K562 (cell line): ENCODE data around the gene CD38.

ENCODE experiments used
- ADNP ChIP-seq: fragments of 200-800 bp; sonication (Bioruptor generic); IDR thresholded peaks from 2 replicates; pipeline ENCODE4 v1.6.1; 2016; ENCODE audit warnings: missing genetic modification characterization, missing compliant biosample characterization
- CHD2 ChIP-seq: IDR thresholded peaks from 2 replicates; pipeline ENCODE4 v1.6.1; 2011; ENCODE audit warnings: low read depth, low read length
- CXXC5 ChIP-seq: fragments of 250-450 bp; sonication (Bioruptor Pico); IDR thresholded peaks from 2 replicates; pipeline ENCODE4 v1.8.0; 2022; ENCODE audit warnings: inconsistent platforms, mild to moderate bottlenecking, moderate library complexity
- JUN ChIP-seq, 2 experiments: sonication (generic) in 1 of 2; formaldehyde crosslinking in 1 of 2; IDR thresholded peaks; 2 replicates each; pipeline versions ENCODE4 v1.6.1 to v1.8.0; 2012 to 2022; ENCODE audit warnings: borderline replicate concordance in 2 of 2, mild to moderate bottlenecking in 2 of 2, improper control_type of control experiment in 1 of 2, low read depth in 1 of 2, low read length in 1 of 2, missing genetic modification reagents in 1 of 2
- PTBP1 ChIP-seq: fragments of 200-400 bp; formaldehyde crosslinking; IDR thresholded peaks from 2 replicates; pipeline ENCODE4 v1.6.1; 2017; ENCODE audit warnings: low read depth, low read length
- RAD21 ChIP-seq, 2 experiments: fragments of 250-450 bp in 1 of 2; fragments of 450-650 bp in 1 of 2; sonication (Bioruptor Pico) in 1 of 2; formaldehyde crosslinking in 1 of 2; IDR thresholded peaks in 1 of 2; conservative IDR thresholded peaks in 1 of 2; 2 replicates each; pipeline versions ENCODE4 v1.4.0 to v1.8.0; 2020 to 2022; ENCODE audit warnings: mild to moderate bottlenecking in 2 of 2, moderate library complexity in 1 of 2
- RFX5 ChIP-seq: IDR thresholded peaks from 2 replicates; pipeline ENCODE4 v1.6.1; 2011; ENCODE audit warnings: low read depth, mild to moderate bottlenecking, improper control_type of control experiment, low read length
- SP1 ChIP-seq: sonication (generic); formaldehyde crosslinking; IDR thresholded peaks from 2 replicates; pipeline ENCODE4 v1.8.1; 2022; ENCODE audit warnings: mild to moderate bottlenecking, missing genetic modification reagents
- YY1 ChIP-seq, 3 experiments: IDR thresholded peaks; 2 replicates each; pipeline ENCODE4 v1.6.1; 2011; ENCODE audit warnings: low read length in 2 of 3, mild to moderate bottlenecking in 2 of 3, moderate library complexity in 2 of 3, borderline replicate concordance in 1 of 3, control low read depth in 1 of 3, low read depth in 1 of 3; ENCODE audit not compliant: insufficient read depth in 3 of 3, insufficient replicate concordance in 2 of 3, control insufficient read depth in 1 of 3, insufficient read length in 1 of 3; ENCODE audit errors: extremely low read depth in 1 of 3
- ZNF133 ChIP-seq: fragments of 250-450 bp; sonication (Bioruptor Pico); IDR thresholded peaks from 2 replicates; pipeline ENCODE4 v1.4.0; 2020; ENCODE audit warnings: mild to moderate bottlenecking

DNA sequence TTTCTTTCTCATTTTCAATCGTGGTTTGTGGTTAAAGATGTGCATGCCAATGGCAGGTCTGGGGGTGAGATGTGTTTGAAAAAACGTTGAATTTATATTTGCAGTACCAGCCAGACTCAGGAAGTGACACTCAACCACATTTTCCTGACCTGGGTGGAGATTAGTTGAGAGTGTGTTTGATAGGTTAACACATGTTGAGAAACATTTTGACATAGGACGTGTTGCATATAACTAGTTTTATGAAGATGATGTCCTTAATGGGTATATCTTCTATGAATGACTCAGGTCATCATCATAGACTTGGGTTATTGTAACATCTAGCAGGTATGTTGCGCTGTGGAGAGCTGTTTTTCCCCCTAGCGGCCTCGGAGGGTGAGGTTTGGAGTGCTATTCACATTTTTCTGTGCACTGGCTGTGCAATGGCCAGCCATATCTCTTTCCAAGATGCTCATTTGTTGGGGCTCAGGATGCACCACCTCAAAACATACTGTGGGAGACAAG lies 21.7 kb upstream of the CD38 start:
- TF ChIP-seq ADNP (tag) (no peak), RAD21 (CRISPR knock-in tag; conservative IDR thresholded peaks at IDR 0.05 in 1 of 2, IDR thresholded peaks at IDR 0.05 in 1 of 2) (no peak), CHD2 (no peak), SP1 (no peak), JUN (IDR thresholded peaks at IDR 0.05; ENCODE audit: borderline replicate concordance, low read depth, low read length) (no peak), JUN (CRISPR knock-in tag; IDR thresholded peaks at IDR 0.05; ENCODE audit: borderline replicate concordance) (no peak), PTBP1 (no peak), CXXC5 (CRISPR knock-in tag) (no peak), RFX5 (no peak), YY1 (IDR thresholded peaks at IDR 0.05; ENCODE audit: borderline replicate concordance in 1 of 3, control insufficient read depth in 1 of 3, extremely low read depth in 1 of 3, insufficient read depth in 3 of 3, insufficient read length in 1 of 3, insufficient replicate concordance in 2 of 3, low read depth in 1 of 3, low read length in 2 of 3) (no peak), ZNF133 (CRISPR knock-in tag) (no peak)
